Smooth muscle cell (in vitro differentiated cells): Measurements from ENCODE around the gene PDCD6IP. TPM values are rescaled to one million over a fixed set of nuclear protein-coding genes. Genes with fewer than 3 reads are reported as not detected.
"Not testable (repeated sequence)": the region's sequence is repeated elsewhere in the genome, so short reads cannot be mapped to it uniquely, and the experiment has no call there.

Experiments
- DNase-seq: peaks from one replicate; lab custom pipeline; 2025; ENCODE audit not compliant: unreplicated experiment; lab: John Stamatoyannopoulos, UW
- H2AFZ ChIP-seq: fragments of 200-600 bp; sonication (generic); 2 replicates; pipeline ENCODE4 v1.6.0; 2016; ENCODE audit warnings: antibody characterized with exemption, low read depth, mild to moderate bottlenecking
- H3F3A ChIP-seq: fragments of 200-600 bp; sonication (generic); 2 replicates; pipeline ENCODE4 v1.6.0; 2017; ENCODE audit warnings: antibody characterized with exemption, low read depth
- H3K27ac ChIP-seq: fragments of 200-600 bp; sonication (generic); 2 replicates; pipeline ENCODE4 v1.5.1; 2016; ENCODE audit warnings: low read depth, mild to moderate bottlenecking
- H3K27me3 ChIP-seq: fragments of 200-600 bp; sonication (generic); 2 replicates; pipeline ENCODE4 v1.6.1; 2016; ENCODE audit warnings: low read depth, mild to moderate bottlenecking
- H3K36me3 ChIP-seq: fragments of 200-600 bp; sonication (generic); 2 replicates; pipeline ENCODE4 v1.5.1; 2016; ENCODE audit warnings: low read depth
- H3K4me1 ChIP-seq: fragments of 200-600 bp; sonication (generic); 2 replicates; pipeline ENCODE4 v1.5.1; 2016; ENCODE audit warnings: low read depth
- H3K4me2 ChIP-seq: fragments of 200-600 bp; sonication (generic); 2 replicates; pipeline ENCODE4 v1.6.0; 2016; ENCODE audit warnings: mild to moderate bottlenecking
- H3K4me3 ChIP-seq: fragments of 200-600 bp; sonication (generic); 2 replicates; pipeline ENCODE4 v1.5.1; 2016; ENCODE audit warnings: mild to moderate bottlenecking
- H3K79me2 ChIP-seq: fragments of 200-600 bp; sonication (generic); 2 replicates; pipeline ENCODE4 v1.6.0; 2016; ENCODE audit warnings: low read depth, mild to moderate bottlenecking
- H3K9ac ChIP-seq: fragments of 200-600 bp; sonication (generic); 2 replicates; pipeline ENCODE4 v1.6.0; 2016; ENCODE audit warnings: low read depth
- H3K9me3 ChIP-seq: fragments of 200-600 bp; sonication (generic); replicated peaks from 2 replicates; pipeline ENCODE4 v1.5.1; 2016; ENCODE audit warnings: low read depth
- H4K20me1 ChIP-seq: fragments of 200-600 bp; sonication (generic); 2 replicates; pipeline ENCODE4 v1.6.0; 2016; ENCODE audit warnings: low read depth
- WGBS: methylation state at CpG from one replicate; pipeline ENCODE4 v1.1.7; 2016; ENCODE audit warnings: low lambda C conversion rate; 5-methylcytosine and 5-hydroxymethylcytosine counted together
- polyA plus RNA-seq: library from polyadenylated mRNA; unstranded; fragments of >200 nt; fragmentation: Nextera tagmentation; extraction: Ambion mirVana; gene quantifications from 2 replicates; pipeline ENCODE4 v1.2.1, GENCODE V29; 2016
- total RNA-seq: library from RNA; depleted of rRNA; stranded (reverse); fragments of >200 nt; gene quantifications from 2 replicates; pipeline ENCODE4 v1.2.3, GENCODE V29; 2014
- TF ChIP-seq, protein P1 (sequence below): fragments of 200-600 bp; sonication (generic); IDR thresholded peaks from 2 replicates; pipeline ENCODE4 v1.5.1; 2017; ENCODE audit warnings: borderline replicate concordance, mild to moderate bottlenecking, antibody characterized with exemption; ENCODE audit not compliant: insufficient read depth, poor library complexity, severe bottlenecking

PDCD6IP gene
- total and polyA plus RNA-seq, 2 experiments from 2014 or later, result 97.6 to 138 TPM

DNA sequence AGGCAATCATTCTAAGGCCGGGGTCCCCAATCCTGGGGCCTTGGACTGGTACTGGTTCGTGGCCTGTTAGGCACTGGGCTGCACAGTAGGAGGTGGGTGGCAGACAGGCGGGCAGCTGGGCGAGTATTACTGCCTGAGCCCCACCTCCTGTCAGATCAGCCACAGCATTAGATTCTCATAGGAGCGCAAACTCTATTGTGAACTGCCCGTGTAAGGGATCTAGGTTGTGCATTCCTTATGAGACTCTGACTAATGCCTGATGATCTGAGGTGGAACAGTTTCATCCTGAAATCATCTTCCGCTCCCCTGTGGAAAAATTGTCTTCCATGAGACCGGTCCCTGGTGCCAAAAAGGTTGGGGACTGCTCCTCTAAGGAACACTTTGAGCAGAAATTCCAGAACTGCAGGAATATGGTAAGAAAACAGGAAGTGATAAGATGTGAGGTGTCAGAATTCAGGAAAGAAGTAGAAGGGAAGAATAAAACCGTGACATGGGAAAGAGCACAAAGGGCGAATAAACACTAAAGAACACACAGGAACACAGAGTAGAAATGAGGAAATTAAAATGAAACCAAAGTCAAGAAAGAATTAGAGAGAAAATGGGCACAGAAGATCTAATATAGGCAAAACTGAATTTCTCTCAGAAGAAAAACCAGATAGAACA is 57.6 kb downstream of the PDCD6IP start:
- Histone ChIP-seq H3K79me2 (no peaks in the 10 kb centered on the region), H3K36me3 (peaks cover 21% of the 10 kb centered on the region), H3K4me2 (no peak overlapping the region), H3K27me3 (no peaks in the 10 kb centered on the region), H3K9me3 (no peaks in the 10 kb centered on the region), H3F3A (no peaks in the 10 kb centered on the region), H3K9ac (no peak overlapping the region), H3K4me3 (no peak overlapping the region), H4K20me1 (peaks cover 3% of the 10 kb centered on the region), H3K4me1 (no peaks in the 10 kb centered on the region), H3K27ac (no peak overlapping the region), H2AFZ (no peak overlapping the region)
- no peak for DNase-seq
- TF ChIP-seq, protein P1, sequence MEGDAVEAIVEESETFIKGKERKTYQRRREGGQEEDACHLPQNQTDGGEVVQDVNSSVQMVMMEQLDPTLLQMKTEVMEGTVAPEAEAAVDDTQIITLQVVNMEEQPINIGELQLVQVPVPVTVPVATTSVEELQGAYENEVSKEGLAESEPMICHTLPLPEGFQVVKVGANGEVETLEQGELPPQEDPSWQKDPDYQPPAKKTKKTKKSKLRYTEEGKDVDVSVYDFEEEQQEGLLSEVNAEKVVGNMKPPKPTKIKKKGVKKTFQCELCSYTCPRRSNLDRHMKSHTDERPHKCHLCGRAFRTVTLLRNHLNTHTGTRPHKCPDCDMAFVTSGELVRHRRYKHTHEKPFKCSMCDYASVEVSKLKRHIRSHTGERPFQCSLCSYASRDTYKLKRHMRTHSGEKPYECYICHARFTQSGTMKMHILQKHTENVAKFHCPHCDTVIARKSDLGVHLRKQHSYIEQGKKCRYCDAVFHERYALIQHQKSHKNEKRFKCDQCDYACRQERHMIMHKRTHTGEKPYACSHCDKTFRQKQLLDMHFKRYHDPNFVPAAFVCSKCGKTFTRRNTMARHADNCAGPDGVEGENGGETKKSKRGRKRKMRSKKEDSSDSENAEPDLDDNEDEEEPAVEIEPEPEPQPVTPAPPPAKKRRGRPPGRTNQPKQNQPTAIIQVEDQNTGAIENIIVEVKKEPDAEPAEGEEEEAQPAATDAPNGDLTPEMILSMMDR, result no peak
- 87% methylated on average over 10 of the region's 10 CpGs for WGBS

DNA sequence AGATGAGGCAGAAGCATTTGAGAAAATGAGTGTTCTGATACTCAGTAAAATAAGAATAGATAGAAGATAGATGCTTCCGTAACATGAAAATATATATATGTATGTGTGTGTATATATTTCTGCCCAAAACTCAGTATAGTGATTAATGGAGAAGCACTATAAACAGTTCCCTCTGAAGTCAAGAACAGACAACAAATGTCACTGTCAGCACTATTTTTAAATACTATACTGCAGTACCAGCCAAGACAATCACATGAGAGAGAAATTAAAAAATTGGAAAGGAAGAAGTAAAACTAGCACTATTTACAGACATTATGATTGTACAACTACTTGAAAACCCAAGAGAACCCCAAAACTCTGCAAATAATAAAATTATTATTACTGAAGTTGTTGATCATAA is 59.3 kb downstream of the PDCD6IP start:
- not testable (repeated sequence) for H3K4me3 ChIP-seq, H3K79me2 ChIP-seq, H4K20me1 ChIP-seq, H3K27ac ChIP-seq, H3K9ac ChIP-seq, H3F3A ChIP-seq, H3K27me3 ChIP-seq, H3K9me3 ChIP-seq, DNase-seq, H3K4me2 ChIP-seq, H2AFZ ChIP-seq, H3K4me1 ChIP-seq
- peaks cover 21% of the 10 kb centered on the region for H3K36me3 ChIP-seq
- 100% methylated on average over 1 of the region's 1 CpG for WGBS

DNA sequence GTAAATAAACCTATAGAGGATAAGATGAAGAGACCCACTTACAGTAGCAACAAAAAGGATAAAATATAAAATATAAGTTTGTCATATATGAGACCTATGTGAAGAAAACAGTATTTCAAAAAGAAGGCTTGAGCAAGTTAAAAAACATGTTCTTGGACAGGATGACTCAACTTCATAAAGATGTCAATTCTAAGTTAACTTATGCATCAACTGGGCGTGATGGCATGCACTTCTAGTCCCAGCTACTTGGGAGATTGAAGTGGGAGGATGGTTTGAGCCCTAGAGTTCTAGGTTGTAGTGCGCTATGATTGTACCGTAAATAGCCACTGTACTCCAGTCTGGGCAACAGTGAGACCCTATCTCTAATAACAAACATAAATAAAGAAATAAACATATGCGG is 59.7 kb downstream of the PDCD6IP start:
- Histone ChIP-seq H3F3A (no peaks in the 10 kb centered on the region), H3K79me2 (no peaks in the 10 kb centered on the region), H3K27ac (no peak overlapping the region), H2AFZ (no peak overlapping the region), H3K9me3 (no peaks in the 10 kb centered on the region), H3K36me3 (peaks cover 23% of the 10 kb centered on the region), H3K4me3 (no peak overlapping the region), H3K4me1 (no peaks in the 10 kb centered on the region), H3K9ac (no peak overlapping the region), H3K27me3 (no peaks in the 10 kb centered on the region), H4K20me1 (peaks cover 4% of the 10 kb centered on the region), H3K4me2 (no peak overlapping the region)
- 88% methylated on average over 4 of the region's 4 CpGs for WGBS
- TF ChIP-seq, protein P1, result no peak
- DNase-seq, result no peak

DNA sequence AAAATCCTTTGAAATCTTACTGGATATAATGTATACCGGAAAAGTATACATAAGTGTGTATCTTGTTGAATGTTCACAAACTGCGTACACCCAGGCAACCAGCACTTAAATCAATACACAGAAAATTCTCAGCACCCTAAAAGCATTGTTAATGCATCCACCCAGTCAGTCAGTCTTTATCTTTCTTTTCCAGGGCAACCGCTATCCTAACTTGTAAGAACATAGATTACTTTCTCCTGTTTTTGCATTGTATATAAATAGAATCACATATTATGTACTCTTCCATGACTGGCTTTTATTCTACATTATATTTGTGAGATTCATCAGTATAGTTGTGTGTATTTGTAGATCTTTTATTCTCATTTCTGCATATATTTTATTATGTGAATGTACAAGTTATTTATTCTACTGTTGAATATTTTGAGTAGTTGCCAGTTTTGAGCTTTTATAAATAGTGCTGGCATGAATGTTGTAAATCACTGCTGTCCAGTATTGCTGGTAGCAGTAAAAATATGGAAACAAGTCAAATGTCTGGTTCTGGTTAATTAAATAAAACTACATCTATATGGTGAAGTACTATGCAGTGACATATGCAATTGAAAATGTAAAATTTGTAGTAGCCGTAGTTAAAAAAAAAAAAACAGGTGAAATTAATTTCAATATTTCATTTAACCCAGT is 62.1 kb downstream of the PDCD6IP start:
- no peak for DNase-seq
- Histone ChIP-seq H3K9me3 (no peaks in the 10 kb centered on the region), H3K27ac (no peak overlapping the region), H3K4me1 (no peaks in the 10 kb centered on the region), H3K9ac (no peak overlapping the region), H3K36me3 (peaks cover 30% of the 10 kb centered on the region), H3K79me2 (no peaks in the 10 kb centered on the region), H3K4me3 (no peak overlapping the region), H3K27me3 (no peaks in the 10 kb centered on the region), H2AFZ (no peak overlapping the region), H3K4me2 (no peak overlapping the region), H4K20me1 (peaks cover 22% of the 10 kb centered on the region), H3F3A (no peaks in the 10 kb centered on the region)
- WGBS, result 83% methylated on average over 4 of the region's 4 CpGs
- TF ChIP-seq, protein P1, result no peak
